Fibroblast of lung (primary cell): ENCODE results near the gene ATXN1. TPM values are rescaled to one million over a fixed set of nuclear protein-coding genes. Genes with fewer than 3 reads are reported as not detected.

Experiments
- DNase-seq, 2 donors: peaks; one replicate each; pipeline versions ENCODE4 v3.0.0 to v3.0.0-alpha.2; 2010; ENCODE audit warnings: low read depth in 2 of 2
- H2AFZ ChIP-seq: 2 replicates; pipeline ENCODE4 v1.5.1; 2012; ENCODE audit warnings: low read length, control low read depth, inconsistent platforms
- H3K27ac ChIP-seq: 2 replicates; pipeline ENCODE4 v1.5.1; 2011; ENCODE audit warnings: low read length, control low read depth; ENCODE audit not compliant: insufficient read depth
- H3K27me3 ChIP-seq: 2 replicates; pipeline ENCODE4 v1.5.1; 2011; ENCODE audit warnings: mild to moderate bottlenecking, low read length; ENCODE audit not compliant: control insufficient read depth, insufficient read depth
- H3K36me3 ChIP-seq: 2 replicates; pipeline ENCODE4 v1.5.1; 2011; ENCODE audit warnings: low read length; ENCODE audit not compliant: control insufficient read depth, insufficient read depth
- H3K4me1 ChIP-seq: 2 replicates; pipeline ENCODE4 v1.5.1; 2011; ENCODE audit warnings: low read length; ENCODE audit not compliant: control insufficient read depth, insufficient read depth; ENCODE audit errors: extremely low read depth
- H3K4me2 ChIP-seq: 2 replicates; pipeline ENCODE4 v1.5.1; 2011; ENCODE audit warnings: low read length, control low read depth; ENCODE audit not compliant: insufficient read depth; ENCODE audit errors: extremely low read depth
- H3K4me3 ChIP-seq, 4 experiments: fragments of 200-600 bp in 1 of 4; sonication (generic) in 1 of 4; replicated peaks in 1 of 4; 2 replicates each; pipeline ENCODE4 v1.5.1; 2011 to 2016; ENCODE audit warnings: low read length in 4 of 4, low read depth in 3 of 4, mild to moderate bottlenecking in 3 of 4, control low read depth in 2 of 4, inconsistent platforms in 1 of 4, mixed read lengths in 1 of 4; ENCODE audit not compliant: insufficient read depth in 1 of 4; ENCODE audit errors: control extremely low read depth in 1 of 4
- H3K79me2 ChIP-seq: 2 replicates; pipeline ENCODE4 v1.5.1; 2012; ENCODE audit warnings: mild to moderate bottlenecking, low read length, inconsistent platforms; ENCODE audit not compliant: control insufficient read depth, insufficient read depth
- H3K9ac ChIP-seq: 2 replicates; pipeline ENCODE4 v1.5.1; 2011; ENCODE audit warnings: mild to moderate bottlenecking, low read length, control low read depth; ENCODE audit not compliant: insufficient read depth
- H3K9me3 ChIP-seq: 2 replicates; pipeline ENCODE4 v1.5.1; 2012; ENCODE audit warnings: low read depth, low read length; ENCODE audit not compliant: control insufficient read depth, insufficient read depth
- H4K20me1 ChIP-seq: 2 replicates; pipeline ENCODE4 v1.5.1; 2011; ENCODE audit warnings: low read length; ENCODE audit not compliant: control insufficient read depth, insufficient read depth; ENCODE audit errors: extremely low read depth
- EZH2 ChIP-seq: IDR thresholded peaks from 2 replicates; pipeline ENCODE4 v1.5.1; 2012; ENCODE audit warnings: low read length, control low read depth, mild to moderate bottlenecking; ENCODE audit errors: missing control alignments
- polyA plus RNA-seq, 2 donors: library from polyadenylated mRNA; depleted of rRNA in 1 of 2; stranded (reverse) in 1 of 2; unstranded in 1 of 2; fragments of >200 nt; gene quantifications; 2 replicates each; pipeline ENCODE4 v1.2.1, GENCODE V29; 2011 to 2012; ENCODE audit warnings: missing spikeins in 1 of 2
- total RNA-seq: library from RNA; depleted of rRNA; stranded (reverse); fragments of >200 nt; gene quantifications from 2 replicates; pipeline ENCODE4 v1.2.1, GENCODE V29; 2014
- TF ChIP-seq, protein P1 (sequence below), 2 donors: IDR thresholded peaks in 1 of 2; conservative IDR thresholded peaks in 1 of 2; 1 replicate in 1 of 2; 2 replicates in 1 of 2; pipeline ENCODE4 v1.5.1; 2011 to 2012; ENCODE audit warnings: low read length in 2 of 2, control low read depth in 1 of 2, inconsistent platforms in 1 of 2, low read depth in 1 of 2, mild to moderate bottlenecking in 1 of 2

Gene ATXN1
- total and polyA plus RNA-seq, 2 donors (not counting 1 experiment from before 2014, with no cell fraction given): 15.8 to 40.5 TPM

DNA sequence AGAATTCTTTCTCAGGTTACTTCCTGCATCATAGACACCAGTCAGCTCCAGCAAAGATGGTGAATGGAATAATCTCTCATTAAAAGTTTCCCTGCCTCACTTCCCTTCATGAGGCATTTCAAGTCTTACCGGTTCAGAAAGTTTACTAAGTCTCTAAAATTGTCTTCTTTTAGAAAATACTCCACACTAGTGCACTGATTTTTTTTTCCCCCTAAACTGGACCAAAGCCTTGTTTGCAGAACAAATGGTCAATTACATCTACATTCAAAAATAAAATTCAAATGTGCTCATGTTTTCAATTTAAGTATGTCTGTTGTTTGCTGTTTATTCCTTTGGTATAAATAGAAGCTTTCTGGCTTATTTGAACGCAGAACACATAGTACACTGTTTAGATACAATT is 411.7 kb downstream of the ATXN1 start:
- peaks cover 13% of the 10 kb centered on the region for H3K4me1 ChIP-seq
- DNase-seq: no peak
- H4K20me1 ChIP-seq: no peaks in the 10 kb centered on the region
- no peak overlapping the region for H3K4me3 ChIP-seq
- H3K79me2 ChIP-seq: no peaks in the 10 kb centered on the region
- no peaks in the 10 kb centered on the region for H3K36me3 ChIP-seq
- no peak for TF ChIP-seq EZH2
- TF ChIP-seq, protein P1, sequence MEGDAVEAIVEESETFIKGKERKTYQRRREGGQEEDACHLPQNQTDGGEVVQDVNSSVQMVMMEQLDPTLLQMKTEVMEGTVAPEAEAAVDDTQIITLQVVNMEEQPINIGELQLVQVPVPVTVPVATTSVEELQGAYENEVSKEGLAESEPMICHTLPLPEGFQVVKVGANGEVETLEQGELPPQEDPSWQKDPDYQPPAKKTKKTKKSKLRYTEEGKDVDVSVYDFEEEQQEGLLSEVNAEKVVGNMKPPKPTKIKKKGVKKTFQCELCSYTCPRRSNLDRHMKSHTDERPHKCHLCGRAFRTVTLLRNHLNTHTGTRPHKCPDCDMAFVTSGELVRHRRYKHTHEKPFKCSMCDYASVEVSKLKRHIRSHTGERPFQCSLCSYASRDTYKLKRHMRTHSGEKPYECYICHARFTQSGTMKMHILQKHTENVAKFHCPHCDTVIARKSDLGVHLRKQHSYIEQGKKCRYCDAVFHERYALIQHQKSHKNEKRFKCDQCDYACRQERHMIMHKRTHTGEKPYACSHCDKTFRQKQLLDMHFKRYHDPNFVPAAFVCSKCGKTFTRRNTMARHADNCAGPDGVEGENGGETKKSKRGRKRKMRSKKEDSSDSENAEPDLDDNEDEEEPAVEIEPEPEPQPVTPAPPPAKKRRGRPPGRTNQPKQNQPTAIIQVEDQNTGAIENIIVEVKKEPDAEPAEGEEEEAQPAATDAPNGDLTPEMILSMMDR (conservative IDR thresholded peaks at IDR 0.05 in 1 of 2, IDR thresholded peaks at IDR 0.05 in 1 of 2; ENCODE audit: low read depth in 1 of 2, low read length in 2 of 2): no peak
- no peak overlapping the region for H3K27ac ChIP-seq
- no peaks in the 10 kb centered on the region for H3K9me3 ChIP-seq
- no peaks in the 10 kb centered on the region for H3K27me3 ChIP-seq
- no peak overlapping the region for H2AFZ ChIP-seq
- no peak overlapping the region for H3K9ac ChIP-seq
- no peak overlapping the region for H3K4me2 ChIP-seq

DNA sequence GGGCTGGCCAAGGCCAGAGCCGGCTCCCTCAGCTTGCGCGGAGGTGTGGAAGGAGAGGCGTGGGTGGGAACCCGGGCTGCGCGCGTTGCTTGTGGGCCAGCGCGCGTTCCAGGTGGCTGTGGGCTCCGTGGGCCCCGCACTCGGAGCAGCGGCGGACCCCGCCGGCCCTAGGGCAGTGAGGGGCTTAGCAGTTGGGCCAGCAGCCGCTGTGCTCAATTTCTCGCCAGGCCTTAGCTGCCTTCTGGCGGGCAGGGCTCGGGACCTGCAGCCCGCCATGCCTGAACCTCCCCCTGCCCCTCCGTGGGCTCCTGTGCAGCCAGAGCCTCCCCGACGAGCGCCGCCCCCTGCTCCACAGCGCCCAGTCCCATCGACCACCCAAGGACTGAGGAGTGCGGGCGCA is 414.4 kb downstream of the ATXN1 start:
- H3K9ac ChIP-seq: no peak overlapping the region

DNA sequence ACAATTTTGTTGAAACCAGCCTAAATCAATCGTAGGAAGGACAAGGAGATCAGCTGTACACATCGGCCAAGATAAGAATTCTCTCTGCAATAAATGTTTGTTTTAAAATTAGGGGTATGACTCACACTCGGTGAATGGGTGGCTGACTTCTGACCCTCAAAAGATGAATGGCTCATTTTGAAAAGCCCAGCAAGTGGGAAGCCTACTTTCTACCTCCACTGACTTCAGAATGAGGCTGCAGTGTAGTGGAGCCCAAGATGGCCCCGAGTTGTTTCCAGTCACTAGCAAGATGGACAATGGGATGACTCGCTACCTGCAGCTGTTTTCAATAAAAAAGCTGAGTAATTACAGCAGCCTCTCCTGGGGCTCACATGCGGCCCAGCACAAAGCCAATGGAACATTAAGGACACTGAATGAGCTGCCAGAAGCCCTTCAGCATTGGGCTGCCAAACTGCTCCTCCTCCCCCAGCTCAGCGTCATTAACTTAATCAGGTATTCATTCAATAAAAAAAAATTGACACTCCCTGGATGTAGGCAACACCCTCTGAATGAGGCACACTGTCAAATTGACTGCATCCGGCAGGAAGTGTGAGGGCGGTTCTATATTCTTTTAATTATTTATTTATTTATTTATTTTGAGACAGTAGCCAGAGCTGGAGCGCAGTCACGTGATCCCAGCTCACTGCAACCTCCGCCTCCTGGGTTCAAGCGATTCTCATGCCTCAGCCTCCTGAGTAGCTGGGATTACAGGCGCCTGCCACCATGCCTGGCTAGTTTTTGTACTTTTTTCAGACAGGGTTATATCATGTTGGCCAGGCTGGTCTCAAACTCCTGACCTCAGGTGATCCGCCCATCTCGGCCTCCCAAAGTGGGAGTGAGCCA is 415.6 kb downstream of the ATXN1 start:
- DNase-seq: peak; percentile 83 to 90
- Histone ChIP-seq H3K9ac (peak overlapping the region; percentile 4), H3K79me2 (no peaks in the 10 kb centered on the region), H2AFZ (no peak overlapping the region), H3K36me3 (no peaks in the 10 kb centered on the region), H3K27ac (peak overlapping the region; percentile 84), H3K27me3 (no peaks in the 10 kb centered on the region), H3K4me3 (no peak overlapping the region), H3K4me1 (peaks cover 17% of the 10 kb centered on the region), H3K9me3 (no peaks in the 10 kb centered on the region), H3K4me2 (peak overlapping the region; percentile 52), H4K20me1 (no peaks in the 10 kb centered on the region)
- TF ChIP-seq, protein P1 (conservative IDR thresholded peaks at IDR 0.05 in 1 of 2, IDR thresholded peaks at IDR 0.05 in 1 of 2; ENCODE audit: low read depth in 1 of 2, low read length in 2 of 2): no peak
- TF ChIP-seq EZH2: no peak

More for the DNA sequence above, 414.4 kb downstream of the ATXN1 start:
- Histone ChIP-seq H3K4me2 (no peak overlapping the region), H3K4me1 (peaks cover 19% of the 10 kb centered on the region), H3K27ac (peak overlapping the region; percentile 84), H3K79me2 (no peaks in the 10 kb centered on the region), H3K36me3 (no peaks in the 10 kb centered on the region), H4K20me1 (no peaks in the 10 kb centered on the region), H3K4me3 (no peak overlapping the region), H3K27me3 (no peaks in the 10 kb centered on the region), H3K9me3 (no peaks in the 10 kb centered on the region), H2AFZ (no peak overlapping the region)
- TF ChIP-seq, protein P1 (conservative IDR thresholded peaks at IDR 0.05 in 1 of 2, IDR thresholded peaks at IDR 0.05 in 1 of 2; ENCODE audit: low read depth in 1 of 2, low read length in 2 of 2): no peak
- TF ChIP-seq EZH2: no peak
- no peak for DNase-seq
